Neural cell (in vitro differentiated cells): Measurements from ENCODE around the gene LSM3. TPM values are rescaled to one million over a fixed set of nuclear protein-coding genes. Genes with fewer than 3 reads are reported as not detected.

ENCODE experiments used
- H2AFZ ChIP-seq: fragments of 200-600, 300-800 bp; sonication (generic), shearing (Covaris generic); 2 replicates; pipeline ENCODE4 v1.6.0; 2014; ENCODE audit warnings: low read depth, mild to moderate bottlenecking, antibody characterized with exemption, low read length, moderate library complexity
- H3F3A ChIP-seq: fragments of 200-600 bp; shearing (Covaris generic); 2 replicates; pipeline ENCODE4 v1.6.1; 2016; ENCODE audit warnings: mild to moderate bottlenecking, moderate library complexity, mixed read lengths, antibody characterized with exemption, low read length; ENCODE audit not compliant: insufficient read depth, poor library complexity, severe bottlenecking
- H3K27ac ChIP-seq: fragments of 200-600, 300-800 bp; sonication (generic), shearing (Covaris generic); 2 replicates; pipeline ENCODE4 v1.5.1; 2014; ENCODE audit warnings: mild to moderate bottlenecking, low read length, moderate library complexity
- H3K27me3 ChIP-seq: fragments of 300-800, 200-600 bp; sonication (generic), shearing (Covaris generic); 2 replicates; pipeline ENCODE4 v1.6.0; 2014; ENCODE audit warnings: mild to moderate bottlenecking, low read depth, low read length, moderate library complexity; ENCODE audit not compliant: insufficient read depth
- H3K36me3 ChIP-seq: fragments of 300-800, 200-600 bp; sonication (generic), shearing (Covaris generic); 2 replicates; pipeline ENCODE4 v1.5.1; 2014; ENCODE audit warnings: mild to moderate bottlenecking, antibody characterized with exemption, low read length, moderate library complexity; ENCODE audit not compliant: insufficient read depth
- H3K4me2 ChIP-seq: fragments of 300-800, 200-600 bp; sonication (generic), shearing (Covaris generic); 2 replicates; pipeline ENCODE4 v1.6.0; 2014; ENCODE audit warnings: mild to moderate bottlenecking, low read length
- H3K4me3 ChIP-seq: fragments of 300-800, 200-600 bp; sonication (generic), shearing (Covaris generic); 2 replicates; pipeline ENCODE4 v1.5.1; 2014; ENCODE audit warnings: mild to moderate bottlenecking, low read length, moderate library complexity
- H3K79me2 ChIP-seq: fragments of 200-600 bp; shearing (Covaris generic); replicated peaks from 2 replicates; pipeline ENCODE4 v1.6.0; 2014; ENCODE audit warnings: mild to moderate bottlenecking, low read length, moderate library complexity; ENCODE audit not compliant: insufficient read depth
- H3K9ac ChIP-seq: fragments of 300-800, 200-600 bp; sonication (generic), shearing (Covaris generic); 2 replicates; pipeline ENCODE4 v1.6.1; 2016; ENCODE audit warnings: mild to moderate bottlenecking, low read length, mixed read lengths
- H3K9me2 ChIP-seq: fragments of 200-600 bp; shearing (Covaris generic); 2 replicates; pipeline ENCODE4 v1.6.1; 2016; ENCODE audit warnings: mild to moderate bottlenecking, low read length, mixed read lengths; ENCODE audit not compliant: insufficient read depth
- H3K9me3 ChIP-seq: fragments of 200-600, 300-800 bp; sonication (generic), shearing (Covaris generic); 2 replicates; pipeline ENCODE4 v1.6.1; 2016; ENCODE audit warnings: mild to moderate bottlenecking, mixed run types, low read length, moderate library complexity, mixed read lengths
- H4K20me1 ChIP-seq: fragments of 200-600 bp; shearing (Covaris generic); 2 replicates; pipeline ENCODE4 v1.6.1; 2016; ENCODE audit warnings: mild to moderate bottlenecking, mixed run types; ENCODE audit not compliant: insufficient read depth
- EP300 ChIP-seq: fragments of 450-650 bp; conservative IDR thresholded peaks from 2 replicates; pipeline ENCODE4 v1.6.1; 2014; ENCODE audit warnings: antibody characterized with exemption, mild to moderate bottlenecking, moderate library complexity; ENCODE audit not compliant: poor library complexity, severe bottlenecking
- EZH2 ChIP-seq: fragments of 200-600, 300-800 bp; shearing (Covaris generic), sonication (generic); IDR thresholded peaks from 2 replicates; pipeline ENCODE4 v1.6.1; 2014; ENCODE audit warnings: antibody characterized with exemption, low read length, borderline replicate concordance, mild to moderate bottlenecking; ENCODE audit not compliant: insufficient read depth, poor library complexity, severe bottlenecking
- MXI1 ChIP-seq: fragments of 450-650 bp; conservative IDR thresholded peaks from 2 replicates; pipeline ENCODE4 v1.6.1; 2014; ENCODE audit warnings: antibody characterized with exemption, mild to moderate bottlenecking; ENCODE audit not compliant: poor library complexity, severe bottlenecking
- POLR2AphosphoS5 ChIP-seq: IDR thresholded peaks from 2 replicates; pipeline ENCODE4 v1.6.1; 2012
- RAD21 ChIP-seq: fragments of 450-650 bp; conservative IDR thresholded peaks from 2 replicates; pipeline ENCODE4 v1.6.1; 2014; ENCODE audit warnings: antibody characterized with exemption, mild to moderate bottlenecking, moderate library complexity
- SMC3 ChIP-seq: fragments of 450-650 bp; conservative IDR thresholded peaks from 2 replicates; pipeline ENCODE4 v1.6.1; 2014; ENCODE audit warnings: antibody characterized with exemption, mild to moderate bottlenecking, moderate library complexity; ENCODE audit not compliant: poor library complexity
- TAF1 ChIP-seq: IDR thresholded peaks from 2 replicates; pipeline ENCODE4 v1.6.1; 2012; ENCODE audit warnings: low read depth
- polyA plus RNA-seq: library from polyadenylated mRNA; depleted of rRNA; stranded (reverse); fragments of >200 nt; gene quantifications from 2 replicates; pipeline ENCODE4 v1.2.3, GENCODE V29; 2014
- TF ChIP-seq, protein P1 (sequence below): fragments of 450-650 bp; IDR thresholded peaks from 2 replicates; pipeline ENCODE4 v1.5.1; 2014; ENCODE audit warnings: antibody characterized with exemption, mild to moderate bottlenecking, moderate library complexity; ENCODE audit not compliant: poor library complexity, severe bottlenecking
- TF ChIP-seq, protein P2 (sequence below): IDR thresholded peaks from 2 replicates; pipeline ENCODE4 v1.6.1; 2012; ENCODE audit warnings: borderline replicate concordance

Gene LSM3
- polyA plus RNA-seq, 1 donor from 2014 or later, result 29.6 TPM

GRCh38 chr3:14237457-14237856 is 58.8 kb downstream of the LSM3 start:
- Histone ChIP-seq H3K9ac (no peak overlapping the region), H3K79me2 (no peaks in the 10 kb centered on the region)

GRCh38 chr3:14238356-14238755 is 59.7 kb downstream of the LSM3 start:
- Histone ChIP-seq H3K9me2 (no peaks in the 10 kb centered on the region), H4K20me1 (no peaks in the 10 kb centered on the region), H3K4me3 (no peak overlapping the region), H2AFZ (no peak overlapping the region), H3K4me2 (no peak overlapping the region), H3K79me2 (no peaks in the 10 kb centered on the region), H3K9me3 (no peaks in the 10 kb centered on the region), H3K27me3 (no peaks in the 10 kb centered on the region), H3K9ac (no peak overlapping the region), H3K36me3 (no peaks in the 10 kb centered on the region), H3F3A (no peaks in the 10 kb centered on the region), H3K27ac (no peak overlapping the region)
- TF ChIP-seq TAF1 (no peak), RAD21 (no peak), POLR2AphosphoS5 (no peak), EZH2 (no peak), EP300 (no peak), SMC3 (no peak), MXI1 (no peak)
- TF ChIP-seq, protein P1, sequence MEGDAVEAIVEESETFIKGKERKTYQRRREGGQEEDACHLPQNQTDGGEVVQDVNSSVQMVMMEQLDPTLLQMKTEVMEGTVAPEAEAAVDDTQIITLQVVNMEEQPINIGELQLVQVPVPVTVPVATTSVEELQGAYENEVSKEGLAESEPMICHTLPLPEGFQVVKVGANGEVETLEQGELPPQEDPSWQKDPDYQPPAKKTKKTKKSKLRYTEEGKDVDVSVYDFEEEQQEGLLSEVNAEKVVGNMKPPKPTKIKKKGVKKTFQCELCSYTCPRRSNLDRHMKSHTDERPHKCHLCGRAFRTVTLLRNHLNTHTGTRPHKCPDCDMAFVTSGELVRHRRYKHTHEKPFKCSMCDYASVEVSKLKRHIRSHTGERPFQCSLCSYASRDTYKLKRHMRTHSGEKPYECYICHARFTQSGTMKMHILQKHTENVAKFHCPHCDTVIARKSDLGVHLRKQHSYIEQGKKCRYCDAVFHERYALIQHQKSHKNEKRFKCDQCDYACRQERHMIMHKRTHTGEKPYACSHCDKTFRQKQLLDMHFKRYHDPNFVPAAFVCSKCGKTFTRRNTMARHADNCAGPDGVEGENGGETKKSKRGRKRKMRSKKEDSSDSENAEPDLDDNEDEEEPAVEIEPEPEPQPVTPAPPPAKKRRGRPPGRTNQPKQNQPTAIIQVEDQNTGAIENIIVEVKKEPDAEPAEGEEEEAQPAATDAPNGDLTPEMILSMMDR, result no peak
- TF ChIP-seq, protein P2, sequence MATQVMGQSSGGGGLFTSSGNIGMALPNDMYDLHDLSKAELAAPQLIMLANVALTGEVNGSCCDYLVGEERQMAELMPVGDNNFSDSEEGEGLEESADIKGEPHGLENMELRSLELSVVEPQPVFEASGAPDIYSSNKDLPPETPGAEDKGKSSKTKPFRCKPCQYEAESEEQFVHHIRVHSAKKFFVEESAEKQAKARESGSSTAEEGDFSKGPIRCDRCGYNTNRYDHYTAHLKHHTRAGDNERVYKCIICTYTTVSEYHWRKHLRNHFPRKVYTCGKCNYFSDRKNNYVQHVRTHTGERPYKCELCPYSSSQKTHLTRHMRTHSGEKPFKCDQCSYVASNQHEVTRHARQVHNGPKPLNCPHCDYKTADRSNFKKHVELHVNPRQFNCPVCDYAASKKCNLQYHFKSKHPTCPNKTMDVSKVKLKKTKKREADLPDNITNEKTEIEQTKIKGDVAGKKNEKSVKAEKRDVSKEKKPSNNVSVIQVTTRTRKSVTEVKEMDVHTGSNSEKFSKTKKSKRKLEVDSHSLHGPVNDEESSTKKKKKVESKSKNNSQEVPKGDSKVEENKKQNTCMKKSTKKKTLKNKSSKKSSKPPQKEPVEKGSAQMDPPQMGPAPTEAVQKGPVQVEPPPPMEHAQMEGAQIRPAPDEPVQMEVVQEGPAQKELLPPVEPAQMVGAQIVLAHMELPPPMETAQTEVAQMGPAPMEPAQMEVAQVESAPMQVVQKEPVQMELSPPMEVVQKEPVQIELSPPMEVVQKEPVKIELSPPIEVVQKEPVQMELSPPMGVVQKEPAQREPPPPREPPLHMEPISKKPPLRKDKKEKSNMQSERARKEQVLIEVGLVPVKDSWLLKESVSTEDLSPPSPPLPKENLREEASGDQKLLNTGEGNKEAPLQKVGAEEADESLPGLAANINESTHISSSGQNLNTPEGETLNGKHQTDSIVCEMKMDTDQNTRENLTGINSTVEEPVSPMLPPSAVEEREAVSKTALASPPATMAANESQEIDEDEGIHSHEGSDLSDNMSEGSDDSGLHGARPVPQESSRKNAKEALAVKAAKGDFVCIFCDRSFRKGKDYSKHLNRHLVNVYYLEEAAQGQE, result no peak

More at GRCh38 chr3:14237457-14237856, 58.8 kb downstream of the LSM3 start:
- Histone ChIP-seq H3K4me3 (no peak overlapping the region), H3K4me2 (no peak overlapping the region), H4K20me1 (no peaks in the 10 kb centered on the region), H3K36me3 (no peaks in the 10 kb centered on the region), H3K9me2 (no peaks in the 10 kb centered on the region), H2AFZ (no peak overlapping the region), H3K27me3 (no peaks in the 10 kb centered on the region), H3K27ac (no peak overlapping the region), H3F3A (no peaks in the 10 kb centered on the region), H3K9me3 (no peaks in the 10 kb centered on the region)
- TF ChIP-seq EZH2 (no peak), RAD21 (no peak)

DNA sequence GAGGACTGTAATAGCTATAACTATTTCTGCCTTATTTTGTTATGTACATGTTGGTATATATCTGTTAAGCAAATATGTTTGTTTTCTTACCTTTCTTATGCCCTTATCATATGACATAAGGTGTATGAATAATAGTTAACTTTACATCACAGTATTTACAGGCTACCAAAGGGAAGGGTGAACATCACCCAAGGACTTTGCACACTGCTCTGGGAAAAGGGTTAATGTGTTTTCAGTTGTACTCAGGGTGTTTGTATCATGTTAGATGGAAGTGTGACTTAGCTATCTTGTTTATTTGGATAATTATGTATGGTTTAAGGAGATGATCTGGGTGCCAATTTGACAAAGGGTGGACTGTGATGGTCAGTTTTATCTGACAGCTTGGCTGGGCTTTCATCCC is 60.3 kb downstream of the LSM3 start:
- Histone ChIP-seq H3K36me3 (no peaks in the 10 kb centered on the region), H4K20me1 (no peaks in the 10 kb centered on the region), H3K9me2 (no peaks in the 10 kb centered on the region), H3K79me2 (no peaks in the 10 kb centered on the region), H3K9me3 (no peaks in the 10 kb centered on the region), H2AFZ (no peak overlapping the region), H3K27ac (no peak overlapping the region), H3F3A (no peaks in the 10 kb centered on the region), H3K4me2 (no peak overlapping the region), H3K4me3 (no peak overlapping the region), H3K9ac (no peak overlapping the region), H3K27me3 (no peaks in the 10 kb centered on the region)
- TF ChIP-seq SMC3 (no peak), RAD21 (no peak), TAF1 (no peak), EZH2 (no peak), EP300 (no peak), POLR2AphosphoS5 (no peak)
- TF ChIP-seq, protein P1, result no peak
- TF ChIP-seq, protein P2, result no peak
